NCI-H2107 (cell line): ENCODE data around the gene KDF1.
A peak's percentile ranks its signal among the peaks of the same experiment; 100 is the strongest.
"Not testable (repeated sequence)": the region's sequence is repeated elsewhere in the genome, so short reads cannot be mapped to it uniquely, and the experiment has no call there.

Source experiments
- DNase-seq: peaks from one replicate; lab custom pipeline; 2025; lab: John Stamatoyannopoulos, UW

Gene KDF1

DNA sequence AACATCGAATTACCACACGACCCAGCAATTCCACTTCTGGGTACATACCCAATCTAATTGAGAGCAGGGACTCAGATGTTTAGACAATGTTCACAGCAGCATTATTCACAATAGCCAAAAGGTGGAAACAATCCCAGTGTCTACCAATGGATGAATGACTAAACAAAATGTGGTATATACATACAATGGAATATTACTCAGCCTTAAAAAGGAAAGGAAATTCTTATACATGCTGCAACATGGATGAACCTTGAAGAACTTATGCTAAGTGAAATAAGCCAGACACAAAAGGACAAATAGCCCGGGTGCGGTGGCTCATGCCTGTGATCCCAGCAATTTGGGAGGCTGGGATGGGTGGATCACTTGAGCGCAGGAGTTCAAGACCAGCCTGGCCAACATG lies 6.9 kb downstream of the KDF1 start:
- DNase-seq: no peak

DNA sequence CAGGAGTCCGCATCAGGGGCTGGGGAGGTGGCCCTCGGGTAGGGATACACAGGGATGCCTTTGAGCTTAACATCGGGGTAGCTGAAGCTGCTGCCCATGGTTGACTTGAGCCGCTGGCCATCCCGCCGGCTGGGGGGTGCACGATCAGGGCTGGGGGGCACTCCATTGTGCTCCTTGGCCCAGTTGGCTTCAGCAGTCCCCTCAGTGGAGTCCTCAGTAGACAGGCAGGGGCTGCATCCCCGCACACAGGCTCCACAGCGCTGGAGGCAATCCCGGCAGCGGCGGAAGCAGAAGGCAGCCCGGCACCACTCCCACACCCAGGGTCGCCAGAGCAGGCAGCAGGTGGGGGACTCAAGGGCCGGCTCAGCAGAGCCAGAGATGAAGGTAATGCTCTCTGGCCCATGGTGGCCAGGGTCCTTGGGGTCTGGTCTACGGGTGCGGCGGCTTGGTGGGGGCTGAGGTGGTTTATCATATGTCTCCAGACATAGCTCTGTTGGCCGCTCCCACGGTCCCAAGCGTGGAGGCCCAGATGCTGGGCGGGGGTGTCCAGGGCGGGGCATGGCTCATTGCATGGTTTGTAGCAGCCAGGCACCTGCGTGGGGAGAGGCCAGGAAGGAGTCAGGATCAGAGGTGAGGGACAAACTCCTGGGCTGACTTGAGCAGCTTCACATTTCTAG lies 8.3 kb downstream of the KDF1 start:
- no peak for DNase-seq

DNA sequence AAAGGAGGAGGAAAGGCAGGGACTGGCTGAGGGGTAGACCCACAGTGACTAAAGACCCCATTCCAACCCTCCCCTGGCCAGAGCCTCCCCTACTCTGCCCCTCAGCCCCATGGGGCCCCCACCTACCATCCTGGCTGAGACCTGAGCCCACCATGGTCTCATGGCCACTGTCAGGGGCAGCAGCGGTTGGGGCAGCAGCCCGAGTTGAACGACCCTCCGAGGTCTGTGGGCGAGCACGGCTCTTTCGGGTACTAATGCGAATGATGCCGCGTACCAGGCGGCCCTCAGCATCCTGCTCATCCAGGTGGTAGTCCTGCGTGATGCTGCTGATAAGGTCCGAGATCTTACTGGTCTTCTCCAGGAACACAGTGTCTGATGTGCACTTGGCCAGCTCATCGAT lies 9.1 kb downstream of the KDF1 start:
- no peak for DNase-seq

DNA sequence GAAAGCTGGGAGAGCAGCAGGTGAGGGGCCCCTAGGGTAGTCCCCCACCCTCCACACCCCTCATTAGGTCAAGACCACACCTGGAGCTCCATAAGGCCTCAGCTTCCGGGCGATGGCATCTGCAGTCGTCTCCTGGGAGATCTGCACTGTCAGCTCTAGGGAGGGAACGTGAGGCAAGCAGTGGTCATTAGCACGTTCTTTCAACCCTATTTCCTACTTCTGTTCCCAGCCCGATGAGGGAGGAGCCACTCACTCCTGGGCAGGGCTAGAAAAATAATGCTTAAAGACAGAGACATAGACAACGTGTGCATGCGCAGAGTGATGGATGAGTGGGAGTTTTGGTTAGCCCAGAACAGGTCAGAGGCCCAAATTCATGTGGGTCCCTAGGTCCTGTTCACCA lies 9.7 kb downstream of the KDF1 start:
- DNase-seq: no peak

DNA sequence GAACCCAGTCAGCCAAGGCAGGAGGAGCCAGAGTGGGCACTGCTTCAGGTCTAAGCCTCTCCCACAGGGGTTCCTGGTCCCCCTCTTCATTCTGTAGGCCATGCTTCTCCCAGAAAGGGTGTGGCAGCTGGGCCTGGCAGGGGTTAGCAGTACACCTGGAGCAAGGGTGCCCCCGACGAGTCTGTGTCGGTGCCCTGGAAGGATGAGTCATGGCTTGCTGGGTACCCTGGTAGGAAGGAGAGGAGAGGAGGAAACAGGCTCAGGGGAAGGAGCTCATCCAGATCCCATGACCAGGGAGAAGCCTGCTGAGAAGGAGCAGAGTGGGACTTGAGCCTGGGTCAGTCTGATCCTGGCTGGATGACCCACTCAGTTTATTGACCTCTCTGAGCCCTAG lies 10.3 kb downstream of the KDF1 start:
- DNase-seq: no peak

DNA sequence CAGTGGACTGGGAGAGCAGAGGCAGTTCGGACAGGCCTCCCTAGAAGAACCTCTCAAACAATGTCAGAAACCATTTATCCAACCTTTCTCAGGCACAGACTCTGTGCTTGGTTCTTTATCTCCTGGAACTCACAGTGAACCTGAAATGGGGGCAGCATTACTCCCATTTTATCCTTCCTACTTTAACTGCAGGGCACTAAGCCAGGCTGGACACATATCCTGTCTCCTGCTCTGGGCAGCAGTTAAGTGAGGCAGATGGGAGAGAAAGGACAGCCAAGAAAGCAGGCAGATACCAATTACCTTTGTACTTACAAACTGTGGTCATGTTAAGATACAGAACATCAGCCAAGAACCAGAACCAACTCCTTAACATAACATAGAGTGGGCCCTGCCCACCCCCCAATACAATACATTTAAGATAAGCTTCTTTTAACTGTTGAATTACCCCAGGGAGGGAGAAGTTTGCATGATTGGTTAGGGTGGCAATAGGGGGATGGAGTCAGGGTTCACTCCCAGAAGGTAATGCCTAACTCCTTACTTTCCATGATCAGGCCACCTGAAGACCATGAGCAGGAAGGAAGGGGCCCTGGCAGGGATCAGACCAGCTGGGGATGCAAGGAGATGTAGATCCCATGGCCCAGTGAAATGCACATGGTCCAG lies 10.9 kb downstream of the KDF1 start:
- no peak for DNase-seq

DNA sequence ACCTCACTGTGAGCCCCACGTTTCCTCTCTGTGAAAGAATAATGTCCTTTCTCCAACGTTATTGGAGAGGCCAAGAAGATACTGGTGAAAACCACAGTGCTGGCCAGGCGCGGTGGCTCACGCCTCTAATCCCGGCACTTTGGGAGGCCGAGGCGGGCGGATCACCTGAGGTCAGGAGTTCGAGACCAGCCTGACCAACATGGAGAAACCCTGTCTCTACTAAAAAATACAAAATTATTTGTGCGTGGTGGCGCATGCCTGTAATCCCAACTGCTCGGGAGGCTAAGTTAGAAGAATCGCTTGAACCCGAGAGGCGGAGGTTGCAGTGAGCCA lies 11.6 kb downstream of the KDF1 start:
- DNase-seq: not testable (repeated sequence)

DNA sequence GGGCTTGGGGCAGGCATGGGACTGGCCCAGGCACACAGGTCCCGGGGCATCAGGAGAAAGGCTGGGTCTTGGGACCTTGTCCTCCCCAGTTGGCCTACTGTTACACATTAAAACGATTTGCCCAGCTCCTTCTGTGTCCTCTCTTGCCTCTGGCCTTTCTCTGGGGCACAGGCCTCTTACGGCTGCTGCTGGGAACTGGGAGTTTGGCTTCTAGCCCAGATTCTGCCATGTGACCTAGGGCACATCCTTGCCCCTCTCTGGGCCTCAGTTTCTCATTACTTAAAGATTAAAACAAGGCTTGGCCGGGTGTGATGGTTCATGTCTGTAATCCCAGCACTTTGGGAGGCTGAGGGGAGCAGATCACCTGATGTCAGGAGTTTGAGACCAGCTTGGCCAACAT lies 14.0 kb downstream of the KDF1 start:
- DNase-seq: no peak

DNA sequence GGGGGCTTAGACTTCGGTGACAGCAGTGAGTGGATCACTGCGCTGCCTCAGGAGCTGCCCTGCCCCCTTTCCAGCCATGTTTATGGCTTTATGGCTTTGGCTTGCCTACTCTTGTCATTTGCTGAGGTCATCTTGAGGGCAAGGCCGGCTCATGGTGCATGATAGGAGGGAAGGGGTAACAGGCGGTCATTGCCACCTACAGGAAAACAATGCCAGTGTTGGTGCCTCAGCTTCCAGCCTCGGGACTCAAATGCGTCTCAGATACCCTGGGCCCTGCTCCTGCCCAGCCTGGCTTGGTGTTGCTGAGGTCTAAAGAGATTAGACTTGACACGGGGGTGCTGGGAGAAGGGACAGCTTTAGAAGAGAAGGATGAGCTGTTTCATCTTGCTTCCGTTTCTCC lies 14.5 kb downstream of the KDF1 start:
- DNase-seq: no peak

DNA sequence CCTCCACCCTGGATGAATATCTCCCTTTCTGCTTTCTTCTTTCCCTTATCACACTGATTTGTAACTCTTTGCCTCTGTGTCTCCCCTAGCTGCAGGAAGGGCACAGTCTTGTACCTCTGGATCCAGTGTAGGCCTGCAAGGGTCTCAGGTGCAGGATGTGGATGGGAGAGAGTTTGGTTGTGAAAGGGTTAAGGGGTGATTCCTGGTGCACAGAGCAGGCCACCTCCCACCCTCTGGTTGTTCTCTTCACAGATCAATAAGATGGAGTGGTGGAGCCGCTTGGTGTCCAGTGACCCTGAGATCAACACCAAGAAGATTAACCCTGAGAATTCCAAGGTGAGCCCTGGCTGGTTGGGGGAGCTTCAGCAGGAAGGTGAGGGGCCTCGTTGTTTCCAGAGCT lies 15.1 kb downstream of the KDF1 start:
- no peak for DNase-seq

DNA sequence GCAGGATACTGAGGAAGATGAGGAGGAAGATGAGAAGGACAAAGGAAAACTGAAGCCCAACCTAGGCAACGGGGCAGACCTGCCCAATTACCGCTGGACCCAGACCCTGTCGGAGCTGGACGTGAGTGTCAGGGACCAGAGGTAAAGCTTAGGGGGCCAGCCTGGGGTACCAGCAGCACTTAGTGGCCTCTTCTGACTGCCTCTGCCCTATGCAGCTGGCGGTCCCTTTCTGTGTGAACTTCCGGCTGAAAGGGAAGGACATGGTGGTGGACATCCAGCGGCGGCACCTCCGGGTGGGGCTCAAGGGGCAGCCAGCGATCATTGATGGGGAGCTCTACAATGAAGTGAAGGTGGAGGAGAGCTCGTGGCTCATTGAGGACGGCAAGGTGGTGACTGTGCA lies 17.6 kb downstream of the KDF1 start:
- DNase-seq: no peak

DNA sequence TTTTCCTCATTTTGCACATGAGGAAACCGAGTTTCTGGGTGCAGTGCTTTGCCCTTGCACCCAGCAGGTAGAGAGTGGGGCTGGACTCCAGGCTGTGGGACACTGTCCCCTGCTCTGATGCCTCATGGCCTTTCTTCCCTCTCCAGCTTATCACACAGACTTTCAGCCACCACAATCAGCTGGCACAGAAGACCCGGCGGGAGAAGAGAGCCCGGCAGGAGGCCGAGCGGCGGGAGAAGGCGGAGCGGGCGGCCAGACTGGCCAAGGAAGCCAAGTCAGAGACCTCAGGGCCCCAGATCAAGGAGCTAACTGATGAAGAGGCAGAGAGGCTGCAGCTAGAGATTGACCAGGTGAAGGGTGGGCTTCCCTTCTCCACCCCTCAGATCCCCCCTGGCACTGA lies 19.0 kb downstream of the KDF1 start:
- DNase-seq: no peak

DNA sequence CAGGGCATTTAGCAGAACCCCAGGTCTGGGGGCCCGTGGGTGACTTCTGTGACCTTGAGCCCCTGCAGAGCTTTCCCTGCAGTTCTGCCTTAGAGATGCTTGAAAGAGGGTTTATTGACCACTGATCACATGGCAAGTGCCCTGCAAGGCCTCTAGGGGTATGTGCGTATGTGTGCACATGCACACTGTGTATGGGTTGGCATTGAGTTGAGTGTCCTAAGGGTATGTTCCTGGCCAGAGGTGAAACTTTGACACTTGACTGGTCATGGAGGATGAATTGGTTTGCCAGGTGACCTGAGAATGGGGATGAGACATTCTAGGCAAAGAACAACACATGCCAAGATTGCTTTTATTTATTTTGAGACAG lies 21.6 kb downstream of the KDF1 start:
- no peak for DNase-seq

DNA sequence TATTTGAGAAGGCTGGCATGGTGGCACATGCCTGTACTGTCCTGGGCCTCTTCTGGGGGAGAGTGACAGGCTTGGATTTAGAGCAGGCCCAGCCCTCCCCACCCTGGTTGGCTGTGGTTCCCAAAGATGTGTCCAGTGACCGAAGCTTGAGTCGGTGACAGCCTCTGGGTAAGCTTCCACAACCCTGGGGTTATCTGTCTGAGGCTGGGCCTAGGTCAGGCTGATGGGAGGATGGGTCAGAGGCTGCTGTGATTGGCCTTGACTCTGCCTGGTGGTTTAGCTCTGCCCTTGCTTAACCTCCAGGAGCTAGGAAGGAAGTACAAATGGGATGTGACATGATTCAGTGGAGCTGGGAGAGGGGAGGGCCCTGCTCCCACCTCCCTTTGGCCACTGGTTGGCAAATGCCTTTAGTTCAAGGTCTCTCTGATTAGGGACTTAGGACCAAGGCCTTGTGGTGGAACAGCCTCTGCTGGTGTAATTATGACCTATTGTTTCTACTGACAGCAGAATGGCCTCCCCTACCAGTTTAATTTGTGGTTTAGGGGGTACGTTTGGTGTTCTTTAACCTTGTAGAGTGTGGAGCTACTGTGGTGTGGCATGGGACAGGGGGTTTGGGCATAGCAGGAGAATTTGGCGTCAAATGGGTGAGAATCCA lies 22.1 kb downstream of the KDF1 start:
- DNase-seq: no peak

DNA sequence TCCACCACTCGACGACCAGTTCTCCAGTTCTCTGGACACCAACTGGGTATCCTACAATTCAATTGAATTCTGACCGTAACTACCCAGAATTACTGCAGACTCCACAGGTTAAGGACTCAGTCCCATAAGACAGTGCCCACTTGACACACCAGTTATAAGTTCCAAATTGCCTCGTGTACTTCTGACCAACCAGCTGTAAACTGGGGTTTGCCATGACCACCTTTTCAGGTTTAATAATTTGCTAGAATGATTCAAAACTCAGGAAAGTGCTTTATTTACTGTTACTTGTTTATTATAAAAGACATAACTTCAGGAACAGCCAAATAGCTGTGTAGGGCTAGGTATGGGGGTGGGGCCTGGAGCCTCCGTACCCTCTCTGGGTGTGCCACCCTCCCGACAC lies 23.4 kb downstream of the KDF1 start:
- no peak for DNase-seq

DNA sequence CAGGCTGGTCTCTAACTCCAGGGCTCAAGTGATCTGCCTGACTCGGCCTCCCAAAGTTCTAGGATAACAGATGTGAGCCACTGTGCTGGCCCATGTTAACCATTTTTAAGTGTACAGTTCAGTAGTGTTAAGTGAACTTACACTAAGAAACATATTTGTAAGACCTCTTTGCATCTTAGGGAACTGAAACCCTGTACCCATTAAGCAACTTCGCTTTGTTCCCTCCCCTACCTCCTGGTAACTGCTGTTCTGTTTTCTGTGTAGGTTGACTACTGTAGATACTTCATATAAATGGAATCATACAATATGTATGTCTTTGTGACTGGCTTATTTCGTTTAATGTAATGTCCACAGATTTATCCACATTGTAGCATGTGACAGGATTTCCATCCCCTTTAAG lies 27.7 kb downstream of the KDF1 start:
- no peak for DNase-seq

DNA sequence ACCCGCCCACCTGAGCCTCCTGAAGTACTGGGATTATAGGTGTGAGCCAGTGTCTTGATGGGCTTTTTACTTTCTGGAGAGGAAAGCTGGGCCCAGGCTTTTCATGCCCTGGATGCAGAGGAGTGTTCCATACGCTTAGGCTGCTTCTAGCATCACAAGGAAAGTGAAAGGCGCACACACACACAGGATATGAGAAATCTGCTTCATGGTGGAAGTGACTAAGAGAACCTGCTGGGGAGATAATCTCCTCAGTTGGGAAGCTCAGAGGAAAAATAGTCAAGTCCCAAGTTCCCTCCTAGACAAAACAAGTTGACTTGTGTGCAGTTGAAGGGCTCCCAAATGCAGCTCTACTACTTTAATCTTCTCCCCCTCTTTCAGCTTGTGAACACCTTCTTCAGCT lies 36.6 kb downstream of the KDF1 start:
- no peak for DNase-seq

DNA sequence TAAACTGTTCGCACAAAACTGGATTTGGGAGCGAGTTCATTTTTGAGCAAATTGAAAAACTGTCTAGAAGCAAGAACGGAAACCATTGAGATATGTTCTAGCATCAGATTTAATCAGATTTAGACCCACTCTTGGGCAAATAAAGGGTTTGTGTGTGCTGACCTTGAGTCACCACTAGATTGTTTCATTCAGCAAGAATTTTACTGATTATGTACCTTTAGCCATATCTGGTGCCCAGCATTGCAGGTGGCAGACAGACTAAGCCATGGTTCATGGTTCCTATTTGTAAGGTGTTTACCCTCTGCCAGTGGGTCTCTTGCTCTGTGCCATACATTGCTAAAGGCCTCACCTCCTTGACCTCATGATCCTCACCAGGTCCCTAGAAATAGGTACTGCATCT lies 37.4 kb downstream of the KDF1 start:
- no peak for DNase-seq

DNA sequence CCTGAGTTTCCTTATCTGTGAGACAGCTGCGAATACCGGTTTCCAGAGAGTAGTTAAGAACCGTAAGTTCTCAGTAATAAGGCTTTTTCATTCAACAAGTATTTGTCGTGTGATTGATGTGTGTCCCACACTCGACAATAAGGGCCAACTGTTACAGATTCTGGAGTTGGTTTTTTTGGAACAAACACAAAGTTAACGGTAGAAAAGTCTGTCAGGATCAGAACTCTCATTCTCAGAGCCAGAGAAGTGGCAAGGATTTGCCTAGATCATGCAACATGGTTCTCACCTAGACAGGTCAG lies 37.9 kb downstream of the KDF1 start:
- no peak for DNase-seq

DNA sequence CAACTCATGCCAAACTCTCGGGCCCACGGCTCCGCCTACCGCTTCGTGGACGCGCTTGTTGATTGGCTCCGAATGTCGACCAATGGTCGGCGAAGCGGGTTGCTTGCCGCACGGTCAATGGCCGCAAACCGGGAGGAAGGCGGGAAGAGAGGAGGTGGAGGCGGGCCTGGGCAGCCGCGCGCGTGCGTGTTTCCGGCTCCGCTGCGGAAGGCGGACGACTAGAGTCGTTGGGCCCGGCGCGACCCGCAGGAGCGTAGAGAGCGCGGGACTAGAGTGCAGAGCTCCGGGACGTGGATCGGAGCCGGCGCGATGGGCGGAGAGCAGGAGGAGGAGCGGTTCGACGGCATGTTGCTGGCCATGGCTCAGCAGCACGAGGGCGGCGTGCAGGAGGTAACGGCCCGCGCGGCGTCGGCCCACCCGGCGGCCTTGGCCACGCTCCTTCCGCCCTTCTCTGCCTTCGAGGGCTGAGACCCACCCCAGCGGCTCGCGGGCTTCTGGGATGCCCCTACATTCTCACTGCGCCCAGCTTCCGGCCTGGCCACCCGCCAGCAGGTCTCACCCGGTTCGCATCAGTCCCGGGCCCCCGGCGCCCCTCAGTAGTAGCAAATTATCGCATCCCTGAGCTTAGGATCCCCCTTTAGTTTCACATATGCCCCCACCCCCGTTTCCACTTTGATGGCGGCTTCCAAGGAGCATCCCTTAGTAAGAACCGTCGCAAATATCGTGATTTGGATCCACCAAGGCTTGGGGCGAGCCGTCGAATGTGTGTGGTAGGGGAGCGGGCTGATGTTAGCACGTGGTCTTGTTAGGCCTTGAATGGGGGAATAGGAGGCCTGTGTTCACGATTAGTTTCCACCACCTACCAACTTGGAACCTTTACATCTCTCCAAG lies 38.5 kb downstream of the KDF1 start, which contains the start of gene NUDC:
NUDC (plus strand) TSS at position 204 of the 891 bp plus-strand sequence; CDS start at position 310, 106 bp downstream.
- DNase-seq: peak; percentile 98

DNA sequence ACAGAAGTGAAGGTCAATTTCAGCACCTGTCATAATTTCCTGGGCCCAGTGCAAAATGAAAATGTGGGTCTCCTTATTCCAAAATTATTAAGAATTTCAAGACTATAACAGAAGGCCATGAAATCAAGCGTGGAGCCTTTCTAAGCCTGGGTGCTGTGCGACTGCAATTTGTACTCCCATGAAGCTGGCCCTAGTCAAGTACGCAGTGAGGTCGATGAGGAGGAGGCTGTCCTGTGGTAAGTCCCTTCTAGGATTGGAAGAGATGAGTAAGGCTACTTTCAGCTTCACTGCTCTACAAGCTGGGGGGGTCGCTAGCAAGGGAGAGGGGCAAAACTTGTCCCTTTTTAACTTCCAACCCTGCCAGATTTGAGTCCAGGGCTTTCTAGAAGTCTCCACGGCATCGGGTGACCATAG lies 39.1 kb downstream of the KDF1 start:
- DNase-seq: no peak

DNA sequence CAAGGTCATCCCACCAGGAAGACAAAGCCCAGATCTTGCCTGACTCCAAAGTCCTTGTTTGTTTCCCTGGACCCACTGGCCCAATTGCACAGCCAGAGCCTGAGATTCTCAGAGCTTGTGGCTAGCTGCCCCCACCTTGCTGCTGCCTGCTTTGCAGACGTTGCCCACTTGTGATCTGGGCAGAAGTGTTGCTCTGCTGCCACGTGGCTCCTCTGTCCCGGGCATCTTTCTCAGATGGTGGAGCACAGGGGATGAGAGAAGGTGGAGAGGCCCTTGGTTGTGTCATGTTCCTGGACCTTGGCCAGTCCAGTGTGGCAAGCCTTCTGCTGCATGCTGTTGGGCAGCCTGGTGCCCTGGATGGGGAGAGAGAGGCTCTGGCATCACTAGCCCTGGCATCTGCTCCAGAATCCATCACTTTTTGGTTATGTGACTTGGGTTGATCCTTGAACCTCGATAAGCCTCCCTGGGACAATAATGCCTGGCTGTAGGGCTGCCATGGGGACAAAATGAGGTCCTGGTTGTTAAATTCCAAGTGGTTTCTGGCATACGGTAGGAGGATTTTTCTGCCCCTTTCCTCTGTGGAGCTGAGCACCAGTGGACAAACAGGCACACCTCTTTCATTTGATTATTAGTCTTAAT lies 44.9 kb downstream of the KDF1 start:
- DNase-seq: no peak
